Activated CD4-positive, alpha-beta T cell treated with anti-CD3 and anti-CD28 coated beads for 4 hours (primary cell): ENCODE measurements around the gene XIRP2.
"Not testable (repeated sequence)": the region's sequence is repeated elsewhere in the genome, so short reads cannot be mapped to it uniquely, and the experiment has no call there.

Experiments used
- DNase-seq, 2 donors: peaks; one replicate each; pipeline ENCODE4 v3.0.0-alpha.2; 2020

Gene XIRP2

DNA sequence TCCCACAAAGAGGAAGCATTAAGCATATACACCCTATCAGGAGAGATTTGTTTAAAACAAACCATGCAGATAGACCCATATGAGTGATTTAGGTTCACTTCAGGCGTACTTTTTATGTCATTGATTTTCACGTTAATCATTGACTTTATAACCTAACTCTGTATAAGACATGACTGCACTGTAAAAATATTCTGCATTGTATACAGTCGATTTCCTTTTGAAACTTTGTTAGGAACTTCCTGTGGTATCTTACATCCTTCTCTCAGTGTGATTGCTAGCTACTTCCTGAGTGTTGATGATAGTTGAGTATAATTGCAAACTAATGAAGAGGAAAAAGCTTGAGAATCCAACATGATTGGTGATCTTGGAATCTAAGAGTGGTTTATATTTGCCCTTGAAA is 69.4 kb downstream of the XIRP2 start:
- no peak for DNase-seq

DNA sequence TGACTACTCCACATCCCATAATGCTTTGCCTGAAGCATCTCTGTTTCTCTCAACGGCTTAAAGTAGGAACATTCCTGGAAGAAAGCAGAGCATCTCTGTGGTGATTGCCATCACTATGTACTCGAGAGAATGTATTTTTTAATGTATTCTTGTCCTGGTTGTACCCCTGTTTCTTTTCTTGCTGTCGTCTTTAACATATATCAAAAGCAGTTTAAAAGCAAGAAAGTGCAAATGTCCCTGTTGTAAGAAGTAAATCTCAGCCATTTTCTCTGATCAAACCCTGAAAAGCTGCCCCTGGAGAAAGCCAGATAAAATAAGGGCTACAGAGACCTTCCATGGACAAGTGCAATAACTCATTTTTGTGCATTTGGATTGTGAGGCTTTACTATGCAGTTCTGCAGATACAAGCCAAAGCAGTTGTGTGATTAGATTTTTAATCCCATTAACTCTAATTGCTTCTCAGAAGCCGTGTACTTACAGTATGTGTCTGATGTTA is 70.8 kb downstream of the XIRP2 start:
- DNase-seq: no peak

DNA sequence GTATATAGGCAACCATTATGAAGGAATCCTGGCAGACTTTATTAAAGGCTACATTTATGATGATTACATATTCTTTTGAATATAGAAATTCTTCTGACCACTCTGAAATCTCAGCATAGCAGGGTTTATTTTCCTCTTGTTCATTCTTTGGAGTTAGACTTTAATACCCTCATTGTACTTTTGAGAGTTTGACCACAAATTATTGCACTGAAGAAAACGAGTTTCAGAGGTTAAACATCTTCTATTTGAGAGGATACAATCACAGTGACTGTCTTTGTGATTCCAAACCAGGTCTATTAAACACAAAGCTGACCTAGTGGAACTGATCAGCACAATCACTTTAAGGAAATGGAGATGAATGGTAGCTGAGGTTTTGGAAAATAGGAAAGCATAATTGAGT is 71.3 kb downstream of the XIRP2 start:
- DNase-seq: no peak

DNA sequence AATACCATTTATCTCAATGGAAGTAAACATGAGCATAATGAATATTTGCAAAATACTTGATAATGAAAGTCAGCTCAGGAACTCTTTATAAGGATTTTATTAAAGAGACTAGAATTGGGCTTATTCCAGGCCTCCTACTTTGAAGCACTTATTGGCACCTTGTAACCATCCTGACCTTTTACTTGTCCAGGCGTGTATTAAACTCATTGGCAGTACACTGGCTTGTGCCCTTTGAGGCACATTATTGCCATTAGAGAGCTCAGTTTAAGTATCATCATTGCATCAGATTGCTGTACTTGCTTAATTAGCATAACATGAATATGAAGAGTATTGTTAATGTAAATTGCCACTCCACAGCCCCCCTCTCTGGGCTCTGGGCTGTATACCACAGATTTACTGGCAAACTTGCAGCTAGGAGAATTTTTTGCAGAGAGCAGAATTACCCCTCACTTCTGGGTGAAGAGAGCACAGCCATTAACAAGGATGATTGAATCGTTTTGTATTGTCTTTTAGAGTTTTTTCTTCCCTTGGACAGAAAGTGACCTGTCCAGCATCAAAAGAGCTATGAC is 72.5 kb downstream of the XIRP2 start:
- no peak for DNase-seq

DNA sequence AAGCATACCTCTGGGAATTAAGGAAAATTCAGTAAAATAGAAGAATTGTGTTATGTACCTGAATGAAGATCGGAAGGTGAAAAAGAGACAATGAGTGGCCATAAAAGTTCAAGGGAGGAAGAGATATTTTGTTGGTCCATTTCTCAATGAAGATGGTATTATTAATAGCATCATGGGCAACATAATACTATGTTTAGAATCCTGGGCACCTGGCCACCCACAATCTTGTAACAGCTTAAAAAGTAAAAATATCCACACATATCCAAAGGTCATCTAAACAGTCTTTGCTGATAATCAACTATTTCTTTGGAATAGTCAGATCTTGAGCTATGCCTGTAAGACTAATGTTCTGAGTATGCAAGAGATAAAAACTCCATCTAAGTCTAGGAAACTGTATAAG is 73.7 kb downstream of the XIRP2 start:
- no peak for DNase-seq

DNA sequence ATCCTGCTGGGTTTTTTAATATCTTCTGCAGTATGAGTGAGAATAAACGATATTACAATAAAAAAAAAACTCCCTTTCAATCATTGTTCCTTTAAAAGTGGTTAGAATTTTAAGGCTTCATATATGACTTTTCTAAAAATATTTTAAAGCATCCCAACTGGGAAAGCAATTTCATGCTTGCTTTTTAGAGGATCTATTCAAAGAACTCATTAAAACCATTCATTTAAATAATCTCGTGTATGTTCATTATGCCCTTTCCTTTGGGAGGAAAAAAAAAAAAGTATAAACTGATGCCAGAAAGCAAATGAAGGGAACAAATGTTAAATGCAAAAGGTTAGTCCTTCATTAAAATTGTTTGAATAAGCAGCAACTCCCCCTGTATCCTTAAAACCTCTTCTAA is 81.2 kb downstream of the XIRP2 start:
- DNase-seq: no peak

DNA sequence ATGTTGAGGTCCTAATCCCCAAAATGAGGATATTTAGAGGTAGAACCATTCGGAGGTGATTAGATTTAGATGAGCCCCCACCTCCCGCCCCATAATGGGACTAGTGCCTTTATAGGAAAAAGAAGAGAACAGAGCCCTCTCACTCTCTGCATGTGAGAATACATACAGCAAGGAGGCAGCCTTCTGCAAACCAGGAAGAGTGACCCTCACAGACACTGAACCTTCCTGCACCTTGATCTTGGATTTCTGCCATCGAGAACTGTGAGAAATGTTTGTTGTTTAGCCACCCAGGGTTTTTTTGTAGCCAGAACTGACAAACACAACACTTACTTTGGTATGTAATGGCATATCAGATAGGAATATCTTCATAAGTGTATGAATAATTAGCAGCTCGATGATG is 83.7 kb downstream of the XIRP2 start:
- DNase-seq: no peak

DNA sequence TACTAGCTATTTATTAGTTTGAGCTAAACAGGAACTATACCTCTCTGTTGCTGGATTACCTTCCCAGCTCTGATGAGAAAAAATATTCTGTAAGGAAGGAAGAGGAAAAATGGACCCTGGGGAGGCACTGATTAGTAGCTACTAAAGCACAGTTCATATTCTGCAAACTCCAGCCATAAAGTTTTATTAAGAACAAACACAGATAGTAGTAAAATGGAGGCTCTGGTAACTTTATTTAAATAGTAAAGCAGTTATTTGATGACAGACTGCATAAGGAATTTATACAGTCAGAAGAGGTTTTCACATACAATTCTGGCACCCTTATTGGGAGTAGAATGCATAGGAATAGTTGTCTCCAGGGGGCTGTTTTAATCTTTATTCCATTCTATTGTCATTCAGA is 84.1 kb downstream of the XIRP2 start:
- DNase-seq: no peak

DNA sequence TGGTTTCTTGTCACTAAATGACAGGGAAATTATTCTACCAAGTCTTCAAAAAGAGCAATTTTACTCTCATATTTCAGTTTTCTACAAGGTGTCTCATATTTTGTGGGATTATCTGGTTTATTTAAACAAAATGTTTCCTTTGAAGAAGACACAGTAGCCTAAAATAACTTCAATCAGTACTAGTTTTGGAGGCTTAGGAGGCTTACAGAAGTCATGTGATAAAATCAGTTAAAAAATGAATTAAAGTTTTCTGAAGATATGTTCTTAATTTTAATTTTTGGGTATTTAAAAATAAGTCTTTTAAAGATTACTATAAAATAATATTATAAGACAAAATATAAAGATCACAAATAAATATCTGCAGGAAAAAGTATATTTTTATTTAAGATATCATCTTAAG is 95.9 kb downstream of the XIRP2 start:
- no peak for DNase-seq

DNA sequence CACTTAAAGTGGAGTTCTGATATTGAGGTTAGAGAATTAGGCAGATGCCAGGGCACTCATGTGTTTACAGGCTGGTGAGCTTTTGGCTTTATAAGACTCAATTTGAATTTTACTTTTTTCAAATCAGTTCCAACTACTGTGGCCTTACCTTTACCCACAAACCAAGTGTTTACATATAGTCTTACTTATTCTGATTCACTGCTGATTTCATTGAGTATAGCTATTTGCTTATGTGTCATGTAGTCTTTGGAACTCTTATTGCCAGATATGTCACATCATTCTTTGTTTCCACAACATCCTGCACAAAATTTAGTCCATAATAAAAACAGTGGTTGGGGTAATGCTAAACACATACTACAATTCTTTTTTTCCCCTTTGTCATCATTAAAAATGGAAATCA is 96.5 kb downstream of the XIRP2 start:
- DNase-seq: no peak

DNA sequence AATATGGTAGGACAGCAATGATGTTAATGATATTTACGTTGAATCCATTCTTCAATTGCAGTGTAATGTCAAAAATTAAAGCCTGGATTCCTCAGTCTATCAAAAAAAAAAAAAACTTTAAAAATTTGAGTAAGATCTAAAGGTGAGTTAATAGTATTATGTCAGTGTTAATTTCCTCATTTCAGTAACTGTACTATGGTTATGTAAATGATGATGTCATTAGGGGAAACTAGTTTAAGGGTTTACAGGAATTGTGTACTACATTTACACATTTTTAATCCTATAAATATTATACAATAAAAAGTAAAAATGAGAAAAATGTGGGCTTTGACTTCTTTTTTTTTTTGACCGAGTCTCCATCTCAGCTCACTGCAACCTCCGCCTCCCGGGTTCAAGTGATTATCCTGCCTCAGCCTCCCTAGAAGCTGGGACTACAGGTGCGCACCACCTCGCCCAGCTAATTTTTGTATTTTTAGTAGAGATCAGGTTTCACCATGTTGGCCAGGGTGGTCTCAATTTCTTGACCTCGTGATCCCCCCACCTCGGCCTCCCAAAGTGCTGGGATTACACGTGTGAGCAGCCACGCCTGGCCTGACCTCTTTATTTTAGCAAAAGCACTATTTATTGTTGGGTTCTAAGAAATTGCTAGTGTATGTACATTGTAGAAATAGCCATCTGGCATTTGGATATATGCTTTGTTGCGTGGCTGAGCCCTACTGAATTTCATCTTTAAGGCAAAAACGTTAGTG is 106.5 kb downstream of the XIRP2 start:
- no peak for DNase-seq

DNA sequence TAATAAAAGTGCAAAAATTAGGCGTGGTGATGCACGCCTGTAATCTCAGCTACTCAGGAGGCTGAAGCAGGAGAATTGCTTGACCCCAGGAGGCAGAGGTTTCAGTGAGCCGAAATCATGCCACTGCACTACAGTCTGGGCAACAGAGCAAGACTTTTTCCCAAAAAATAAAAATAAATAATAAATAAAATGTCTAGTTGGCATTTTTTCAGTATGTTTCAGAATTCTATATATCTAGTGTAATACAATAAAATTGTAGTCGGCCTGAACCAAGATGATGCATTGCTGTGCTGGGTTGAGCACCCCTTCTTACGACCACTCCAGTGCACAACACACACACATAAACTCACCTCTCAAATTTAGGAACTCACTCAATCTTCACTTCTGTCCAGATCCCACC is 108.2 kb downstream of the XIRP2 start:
- DNase-seq: no peak

DNA sequence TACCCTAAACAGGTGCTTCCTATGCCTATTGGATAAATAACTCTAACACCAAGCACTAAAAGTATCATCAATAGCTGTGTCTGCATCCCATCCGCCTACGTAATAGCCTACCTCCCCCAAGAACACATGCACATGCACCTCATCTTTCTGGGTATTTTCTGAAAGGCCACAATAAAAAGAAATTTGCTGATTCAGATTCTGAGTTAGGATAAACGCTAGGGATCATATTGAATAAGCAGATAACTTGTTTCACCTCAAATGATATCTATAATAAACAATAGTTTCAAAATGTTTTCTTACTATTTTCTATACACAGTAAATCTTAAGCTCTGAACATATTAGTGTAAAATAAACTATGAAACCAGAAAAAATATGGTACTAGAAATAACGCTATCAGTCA is 112.9 kb downstream of the XIRP2 start:
- no peak for DNase-seq

DNA sequence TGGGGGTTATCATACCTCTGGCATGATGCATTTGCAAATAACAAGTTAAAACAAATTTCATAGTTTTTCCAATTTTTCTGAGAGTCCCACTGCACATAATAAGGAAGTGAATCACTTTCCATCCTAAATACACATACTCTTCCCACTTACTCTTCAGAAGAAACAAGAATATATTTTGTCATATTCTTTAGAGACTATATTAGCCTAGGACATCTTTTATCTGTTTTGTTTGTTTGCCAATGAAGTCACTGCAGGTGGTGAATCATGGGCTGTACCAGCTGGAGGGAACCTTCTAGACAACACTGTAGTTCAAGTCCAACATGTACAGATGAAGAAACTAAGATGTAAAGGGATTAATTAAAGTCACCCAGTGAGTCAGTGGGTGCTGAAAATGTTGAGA is 116.8 kb downstream of the XIRP2 start:
- DNase-seq: no peak

DNA sequence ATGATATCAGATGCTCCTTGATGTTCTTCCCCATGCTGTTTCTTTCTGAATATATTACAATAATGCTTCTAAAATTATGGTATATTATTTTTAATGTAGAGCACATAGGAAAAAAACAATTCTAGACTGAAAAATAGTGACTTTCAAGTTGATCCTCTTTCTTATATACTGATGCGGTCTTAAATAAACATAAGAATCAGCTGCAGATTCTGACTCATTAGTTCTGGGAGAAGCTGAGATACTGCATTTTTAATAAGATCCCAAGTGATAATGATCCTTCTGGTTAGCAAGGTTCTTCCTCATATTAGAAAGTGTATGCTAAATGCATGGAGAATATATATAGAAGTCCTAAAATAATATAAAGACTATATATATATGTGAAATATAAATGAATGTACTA is 124.9 kb downstream of the XIRP2 start:
- DNase-seq: no peak

DNA sequence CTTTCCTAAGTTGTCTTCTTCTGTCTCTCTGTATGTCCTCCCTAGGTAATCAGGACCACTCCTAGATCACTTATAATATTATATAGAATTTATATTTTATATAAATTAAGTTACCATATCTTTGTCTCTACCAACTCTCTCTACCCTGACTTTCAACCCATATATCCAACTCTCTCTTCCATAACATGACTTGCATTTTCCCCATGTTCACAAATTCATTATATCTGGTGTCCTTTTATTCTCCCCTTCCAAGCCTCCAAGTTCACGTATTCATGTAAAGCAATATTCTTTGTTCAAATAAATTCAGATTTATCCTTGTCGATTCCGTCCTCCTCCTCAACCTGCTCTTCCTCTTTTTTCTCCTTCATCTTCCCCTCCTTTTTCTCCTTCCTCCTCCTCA is 127.5 kb downstream of the XIRP2 start:
- no peak for DNase-seq

DNA sequence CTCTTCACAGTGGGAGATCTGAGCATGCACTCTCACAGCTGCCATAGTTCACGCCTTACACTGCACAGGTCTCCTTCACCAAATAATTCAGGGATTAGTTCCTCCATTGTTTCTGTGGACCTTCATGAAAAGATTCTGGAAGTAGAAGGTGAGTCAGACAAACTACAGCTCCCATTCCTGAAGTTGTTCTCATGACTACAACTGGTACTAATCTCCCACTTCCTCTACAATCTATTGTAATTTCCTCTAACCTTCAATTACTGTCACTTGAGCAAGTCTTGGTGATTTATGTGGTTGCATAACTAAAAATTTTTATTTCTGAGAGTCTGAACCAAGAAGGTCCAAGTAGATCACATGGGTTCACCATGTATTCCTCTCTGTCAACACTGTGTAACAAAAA is 128.7 kb downstream of the XIRP2 start:
- no peak for DNase-seq

DNA sequence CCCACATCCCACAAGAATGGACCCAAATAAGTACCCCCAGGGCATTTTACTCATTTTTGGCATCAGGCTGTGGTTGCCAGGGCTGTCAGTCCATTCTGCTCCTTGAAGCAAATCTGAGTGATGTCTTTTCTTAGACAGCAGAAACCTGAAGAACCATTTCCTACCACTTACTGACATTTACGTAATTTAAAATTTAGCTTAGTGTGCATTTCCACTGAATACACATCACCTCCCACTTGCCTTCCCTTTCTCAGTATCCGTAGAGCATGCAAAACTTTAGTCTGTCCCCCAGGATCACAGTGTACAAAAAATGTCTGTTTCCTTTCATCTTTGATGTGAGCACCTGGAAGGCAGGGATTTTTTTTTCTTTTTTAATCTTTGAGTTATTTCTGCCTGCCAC is 130.3 kb downstream of the XIRP2 start:
- DNase-seq: no peak

DNA sequence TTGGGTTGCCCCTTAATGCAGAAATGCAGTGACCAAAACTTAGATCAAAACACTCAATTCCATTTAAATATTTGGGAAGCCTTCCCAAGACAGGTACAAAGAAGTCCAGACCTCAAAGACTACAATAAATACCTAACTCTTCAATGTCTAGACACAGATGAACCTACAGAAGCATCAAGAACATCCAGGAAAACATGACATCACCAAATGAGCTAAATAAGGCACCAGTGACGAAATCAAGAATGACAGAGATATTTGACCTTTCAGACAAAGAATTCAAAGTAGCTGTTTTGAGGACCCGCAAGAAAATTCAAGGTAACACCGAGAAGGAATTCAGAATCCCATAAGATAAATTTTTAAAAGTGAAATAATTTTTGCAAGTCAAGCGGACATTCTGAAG is 140.2 kb downstream of the XIRP2 start:
- no peak for DNase-seq

DNA sequence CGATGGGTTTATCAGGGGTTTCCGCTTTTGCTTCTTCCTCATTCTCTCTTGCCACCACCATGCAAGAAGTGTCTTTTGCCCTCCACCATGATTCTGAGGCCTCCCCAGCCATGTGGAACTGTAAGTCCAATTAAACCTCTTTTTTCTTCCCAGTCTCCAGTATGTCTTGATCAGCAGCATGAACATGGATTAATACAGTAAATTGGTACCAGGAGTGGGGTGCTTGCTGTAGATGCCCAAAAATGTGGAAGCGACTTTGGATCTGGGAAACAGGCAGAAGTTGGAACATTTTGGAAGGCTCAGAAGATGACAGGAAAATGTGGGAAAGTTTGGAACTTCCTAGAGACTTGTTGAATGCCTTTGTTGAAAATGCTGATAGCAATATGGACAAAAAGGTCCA is 146.7 kb downstream of the XIRP2 start:
- DNase-seq: not testable (repeated sequence)

DNA sequence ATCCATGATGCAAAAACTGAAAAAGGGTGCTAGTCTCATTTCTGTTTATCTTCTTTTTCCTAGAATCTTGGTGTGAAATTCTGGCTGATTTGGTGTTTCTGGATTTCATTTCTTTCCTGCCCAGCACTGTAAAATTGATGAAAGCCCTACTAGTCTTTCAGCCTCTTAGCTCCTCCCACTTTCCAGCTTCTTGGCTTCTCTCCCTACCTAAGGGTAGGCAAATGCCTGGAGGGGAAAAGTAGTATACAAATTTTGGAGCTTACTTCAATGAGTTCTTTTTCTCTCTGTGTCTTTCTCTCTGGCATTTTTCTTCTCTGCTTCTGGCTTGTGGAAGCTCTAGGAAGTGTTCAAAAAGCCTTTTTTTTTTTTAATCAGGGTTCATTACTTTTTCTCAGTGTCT is 160.5 kb downstream of the XIRP2 start:
- DNase-seq: no peak

DNA sequence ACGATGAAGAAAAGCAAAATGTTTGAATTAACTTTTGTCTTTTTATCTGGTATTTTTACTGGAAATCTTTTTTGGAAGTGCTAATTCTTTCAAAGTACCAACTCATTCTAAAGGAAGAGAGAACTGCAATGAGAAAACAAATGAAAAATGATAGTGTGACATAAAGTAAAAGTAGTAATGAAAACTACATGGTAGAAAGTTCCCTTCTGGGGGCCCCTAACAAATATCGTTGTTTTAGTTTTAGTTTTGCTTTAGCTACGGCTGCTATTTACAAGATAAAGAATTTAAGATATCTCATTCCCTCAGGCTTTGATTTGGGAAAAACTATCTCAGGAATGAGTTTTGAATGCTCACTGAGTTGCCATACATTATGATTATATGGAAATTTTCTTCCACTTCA is 161.4 kb downstream of the XIRP2 start:
- no peak for DNase-seq

DNA sequence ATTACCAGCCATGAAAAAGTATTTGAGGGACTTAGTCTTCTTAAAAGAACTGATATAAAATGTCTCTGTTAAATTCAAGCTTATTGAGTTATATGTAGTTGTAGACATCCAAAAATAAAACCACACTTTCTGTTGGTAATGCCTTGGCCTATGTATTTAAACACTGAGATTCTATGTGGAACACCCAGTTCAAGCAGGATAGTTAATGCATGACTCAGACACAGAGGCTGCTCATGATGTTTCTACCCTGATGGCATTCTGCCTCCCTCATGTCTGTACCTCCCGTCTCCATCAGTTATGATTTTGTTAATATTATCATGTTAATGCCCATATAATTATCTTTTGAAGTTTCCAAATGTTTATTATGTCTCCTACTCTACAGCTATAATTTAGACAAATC is 164.5 kb downstream of the XIRP2 start:
- DNase-seq: no peak

DNA sequence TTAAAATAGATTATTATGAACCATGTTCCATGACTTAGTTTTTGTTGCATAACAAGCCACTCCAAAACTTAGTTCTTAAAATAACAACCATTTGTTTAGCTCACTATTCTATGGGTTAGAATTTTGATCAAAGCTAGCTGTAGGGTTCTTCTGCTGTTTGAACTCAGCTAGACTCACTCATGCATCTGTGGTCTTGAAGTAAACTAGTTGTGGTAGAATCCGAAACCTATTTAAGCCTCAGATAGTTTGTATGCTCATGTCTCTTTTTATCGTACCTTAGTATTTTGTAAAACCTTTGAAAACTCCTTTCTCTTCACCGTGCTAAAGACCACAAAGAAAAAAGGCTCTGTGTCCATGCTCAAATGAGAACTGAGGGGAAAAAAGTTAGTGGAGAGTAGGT is 166.6 kb downstream of the XIRP2 start:
- no peak for DNase-seq

DNA sequence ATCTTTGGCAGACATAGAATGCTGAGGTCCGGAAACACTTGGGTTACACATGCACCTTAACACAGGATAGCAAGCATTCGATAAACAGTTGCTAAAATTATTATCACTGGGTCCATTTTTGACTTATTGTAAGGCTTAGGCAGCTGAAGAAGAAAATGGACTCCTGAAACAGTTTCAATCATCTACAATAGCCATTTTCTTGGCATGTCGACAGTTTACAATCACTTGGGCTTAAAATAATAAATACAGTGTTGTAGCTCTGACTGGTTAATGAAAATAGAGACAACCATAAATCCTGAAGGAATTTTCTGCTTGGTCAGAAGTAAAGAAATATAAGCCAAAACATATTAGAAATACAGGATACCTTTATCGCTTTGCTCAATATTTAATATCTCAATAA is 169.2 kb downstream of the XIRP2 start:
- no peak for DNase-seq
